GM21515 (cell line): ENCODE data around the gene STRN4.

Experiments used
- ATAC-seq: cut with Tn5 transposase; IDR thresholded peaks from one replicate; pipeline ENCODE4 v1.9.1; 2021; ENCODE audit not compliant: unreplicated experiment

The STRN4 gene

DNA sequence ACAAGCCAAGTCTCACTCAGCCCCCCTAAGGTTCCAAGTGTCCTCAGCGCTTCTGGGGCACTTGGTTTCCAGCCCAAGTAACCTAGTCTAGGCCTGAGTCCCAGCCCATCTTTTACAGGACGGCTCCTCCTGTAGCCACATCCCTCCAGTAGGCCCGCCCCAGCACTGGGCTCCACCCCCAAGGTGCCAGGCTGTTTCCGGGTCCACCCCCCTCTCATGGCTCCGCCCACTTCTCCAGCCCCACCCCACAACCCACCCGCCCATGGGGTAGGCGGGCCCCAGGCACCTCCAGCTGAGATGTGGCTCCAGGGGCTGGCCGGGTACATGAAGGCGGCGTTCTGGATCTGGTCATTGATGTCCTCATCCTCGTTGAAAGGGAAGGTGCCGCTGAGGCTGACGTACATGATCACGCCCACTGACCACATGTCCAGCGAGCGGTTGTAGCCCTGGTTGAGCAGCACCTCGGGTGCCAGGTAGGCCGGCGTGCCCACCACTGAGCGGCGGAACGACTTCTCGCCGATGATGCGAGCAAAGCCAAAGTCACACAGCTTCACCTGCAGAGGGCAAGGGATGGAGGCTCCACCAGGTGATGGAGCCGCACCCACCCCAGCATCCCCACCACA lies 68.0 kb downstream of the STRN4 start:
- ATAC-seq: no peak

DNA sequence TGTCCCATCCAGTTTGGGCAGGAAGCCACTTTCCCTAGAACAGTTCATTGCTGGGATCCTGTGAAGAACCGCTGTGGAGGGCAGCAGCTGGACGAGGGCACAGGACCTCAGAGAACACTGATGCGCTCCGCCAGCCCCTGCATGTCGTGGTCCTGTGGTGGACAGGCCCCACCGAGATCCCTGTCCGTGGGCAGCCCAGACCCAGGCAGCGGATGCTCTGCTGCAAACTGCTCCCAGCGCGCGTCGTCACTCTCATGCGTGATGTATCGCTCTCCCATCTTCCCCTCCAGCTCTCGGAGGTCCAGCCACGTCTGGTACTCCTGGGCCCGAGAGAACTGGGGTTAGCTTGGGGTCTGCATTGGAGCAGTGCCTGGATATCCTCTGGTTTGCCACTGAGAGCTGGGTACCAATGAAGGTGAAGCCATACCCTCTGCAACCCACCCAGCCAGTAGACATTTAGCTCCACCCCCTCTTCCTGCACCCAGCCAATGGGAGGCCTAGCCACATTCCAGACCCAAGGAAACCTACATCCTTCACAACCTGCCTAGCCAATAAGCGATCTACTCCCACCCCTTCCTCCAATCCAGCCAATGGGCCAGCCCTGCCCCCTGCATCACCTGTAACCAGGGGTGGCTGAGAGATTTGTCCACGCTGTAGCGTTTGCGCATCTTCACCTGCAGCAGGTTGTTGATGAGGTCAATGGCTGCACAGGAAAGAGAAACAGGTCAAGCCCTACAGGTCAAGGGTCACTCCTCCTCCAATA lies 71.7 kb downstream of the STRN4 start:
- no peak for ATAC-seq

DNA sequence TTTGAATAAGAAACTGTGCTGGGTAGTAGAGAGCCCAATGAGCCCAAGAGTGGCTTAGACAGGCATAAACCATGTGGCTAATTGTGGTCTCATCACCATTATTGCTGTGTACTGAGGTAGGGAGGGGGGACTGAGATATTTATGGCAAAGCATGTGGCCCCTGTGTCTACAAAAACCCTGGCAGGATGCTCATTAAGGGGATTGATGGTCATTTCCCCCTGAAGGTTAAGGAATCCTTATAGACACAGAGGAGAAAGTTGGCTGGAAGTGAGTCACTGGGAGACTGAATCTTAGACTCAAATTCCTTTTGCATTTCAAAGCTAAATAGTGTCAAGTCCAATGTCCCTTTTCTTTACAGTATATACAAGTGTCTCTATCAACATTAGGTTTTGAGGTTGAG lies 75.4 kb downstream of the STRN4 start:
- ATAC-seq: no peak
